PC-9 (cell line): ENCODE data around the gene PRM3. TPM values are rescaled to one million over a fixed set of nuclear protein-coding genes. Genes with fewer than 3 reads are reported as not detected.

Experiments
- BruUV-seq: library from RNA; stranded (reverse); fragments of 400-500 nt; replicated peaks from 2 replicates; lab custom pipeline; 2021; lab: Mats Ljungman, UMichigan
- CTCF ChIA-PET: fragments of 300-600 bp; sonication (Branson Sonifier 250); formaldehyde crosslinking; loops from one replicate; lab custom pipeline; 2022; ENCODE audit warnings: antibody characterized with exemption; lab: Charles Lee
- POLR2A ChIA-PET: fragments of 300-600 bp; sonication (Branson Sonifier 250); formaldehyde crosslinking; loops from one replicate; lab custom pipeline; 2022; ENCODE audit warnings: antibody characterized with exemption; ENCODE audit not compliant: unreplicated experiment; lab: Charles Lee
- DNase-seq, 2 experiments: peaks; one replicate each; pipeline versions ENCODE4 v3.0.0 to v3.0.0-alpha.2; 2015 to 2022; ENCODE audit warnings: mixed read lengths in 1 of 2
- H2AFZ ChIP-seq: fragments of 200-600 bp; sonication (generic); 2 replicates; pipeline ENCODE4 v1.8.1; 2017; ENCODE audit warnings: antibody characterized with exemption
- H3F3A ChIP-seq: fragments of 200-600 bp; sonication (generic); 2 replicates; pipeline ENCODE4 v1.8.1; 2017; ENCODE audit warnings: antibody characterized with exemption, mild to moderate bottlenecking, low read depth; ENCODE audit not compliant: insufficient read depth
- H3K27ac ChIP-seq: fragments of 200-600 bp; sonication (generic); 2 replicates; pipeline ENCODE4 v1.6.1; 2016; ENCODE audit warnings: mixed run types
- H3K27me3 ChIP-seq: fragments of 200-600 bp; sonication (generic); 2 replicates; pipeline ENCODE4 v1.6.1; 2016; ENCODE audit warnings: low read depth, mixed run types; ENCODE audit not compliant: insufficient read depth
- H3K36me3 ChIP-seq: fragments of 200-600 bp; sonication (generic); 2 replicates; pipeline ENCODE4 v1.6.1; 2016; ENCODE audit warnings: low read depth, mixed run types
- H3K4me1 ChIP-seq: fragments of 200-600 bp; sonication (generic); replicated peaks from 2 replicates; pipeline ENCODE4 v1.6.1; 2016; ENCODE audit warnings: mixed run types; ENCODE audit not compliant: insufficient read depth
- H3K4me2 ChIP-seq: fragments of 200-600 bp; sonication (generic); 2 replicates; pipeline ENCODE4 v1.6.1; 2017; ENCODE audit warnings: mixed run types
- H3K4me3 ChIP-seq: fragments of 200-600 bp; sonication (generic); 2 replicates; pipeline ENCODE4 v1.6.1; 2016; ENCODE audit warnings: mixed run types
- H3K79me2 ChIP-seq: fragments of 200-600 bp; sonication (generic); 2 replicates; pipeline ENCODE4 v1.6.1; 2017; ENCODE audit warnings: low read depth, mixed run types
- H3K9me2 ChIP-seq: fragments of 200-600 bp; sonication (generic); 2 replicates; pipeline ENCODE4 v1.8.1; 2017; ENCODE audit warnings: mild to moderate bottlenecking; ENCODE audit not compliant: insufficient read depth
- H3K9me3 ChIP-seq: fragments of 200-600 bp; sonication (generic); 2 replicates; pipeline ENCODE4 v1.8.1; 2016; ENCODE audit warnings: low read depth; ENCODE audit not compliant: insufficient read depth
- H4K20me1 ChIP-seq: fragments of 200-600 bp; sonication (generic); 2 replicates; pipeline ENCODE4 v1.8.1; 2017; ENCODE audit not compliant: insufficient read depth
- CTCF ChIP-seq: fragments of 200-600 bp; sonication (generic); conservative IDR thresholded peaks from 2 replicates; pipeline ENCODE4 v1.6.1; 2017; ENCODE audit warnings: mixed run types, antibody characterized with exemption, mild to moderate bottlenecking, moderate library complexity
- EZH2 ChIP-seq: fragments of 200-600 bp; sonication (generic); IDR thresholded peaks from 2 replicates; pipeline ENCODE4 v1.8.0; 2017; ENCODE audit warnings: antibody characterized with exemption, low read depth
- intact Hi-C: fragments of 100-400 bp; cut with micrococcal nuclease; formaldehyde crosslinking; loops from one replicate; pipeline ENCODE4 v1.10.0; 2022; ENCODE audit not compliant: unreplicated experiment
- total RNA-seq: library from RNA; stranded (reverse); gene quantifications from 2 replicates; pipeline ENCODE4 v1.2.3, GENCODE V29; 2021

The PRM3 gene
- total RNA-seq, 1 experiment from 2014 or later, result not detected

DNA sequence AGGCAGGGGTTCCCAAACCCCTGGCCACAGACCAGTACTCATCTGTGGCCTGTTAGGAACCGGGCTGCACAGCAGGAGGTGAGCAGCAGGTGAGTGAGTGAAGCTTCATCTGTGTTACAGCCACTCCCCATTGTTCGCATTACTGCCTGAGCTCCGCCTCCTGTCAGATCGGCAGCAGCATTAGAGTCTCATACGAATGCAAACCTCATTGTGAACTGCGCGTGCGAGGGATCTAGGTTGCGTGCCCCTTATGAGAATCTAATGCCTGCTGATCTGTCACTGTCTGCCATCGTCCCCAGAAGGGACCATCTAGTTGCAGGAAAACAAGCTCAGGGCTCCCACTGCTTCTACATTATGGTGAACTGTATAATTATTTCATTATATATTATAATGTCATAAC is 46.7 kb upstream of the PRM3 start:
- intact Hi-C loops, result no loop called here
- Histone ChIP-seq H4K20me1 (no peaks in the 10 kb centered on the region), H3K27ac (no peak overlapping the region), H3F3A (peaks cover 11% of the 10 kb centered on the region; the same call in 1 of the 2 replicates), H3K4me2 (no peak overlapping the region), H3K36me3 (no peaks in the 10 kb centered on the region), H2AFZ (no peak overlapping the region), H3K79me2 (no peaks in the 10 kb centered on the region), H3K9me2 (no peaks in the 10 kb centered on the region), H3K9me3 (no peaks in the 10 kb centered on the region), H3K4me3 (no peak overlapping the region), H3K4me1 (peaks cover 9% of the 10 kb centered on the region), H3K27me3 (no peaks in the 10 kb centered on the region)
- peak in 1 of 2 experiments; percentile 46 for DNase-seq
- ChIA-PET POLR2A (no interaction called here), CTCF (no interaction called here)
- TF ChIP-seq EZH2, result no peak
- no peak for TF ChIP-seq CTCF
- no TSS peak for BruUV-seq

- peak in 1 of 2 experiments; percentile 50 for DNase-seq
- H3K27ac ChIP-seq, result no peak overlapping the region
Observed at GRCh38 chr16:11319529-11320146, 46.2 kb upstream of the PRM3 start.

DNA sequence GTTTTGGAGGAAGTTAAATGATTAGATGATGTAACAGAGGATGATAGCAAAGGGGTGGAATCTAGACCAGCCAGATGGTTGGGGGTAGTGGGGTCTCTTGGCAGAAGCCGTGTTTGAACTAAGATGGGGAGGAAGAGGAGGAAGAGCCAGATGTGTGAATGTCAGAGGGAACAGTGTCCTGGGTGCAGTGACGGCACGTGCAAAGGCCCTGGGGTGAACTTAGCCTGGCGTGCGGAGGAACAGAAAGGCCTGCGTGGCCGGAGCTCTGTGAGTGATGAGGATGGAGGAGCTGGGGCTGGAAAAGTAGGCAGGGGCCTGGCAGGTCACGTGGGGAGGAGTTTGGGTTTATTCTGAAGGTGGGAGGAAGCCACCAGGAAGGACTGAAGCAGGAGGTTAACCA is 45.4 kb upstream of the PRM3 start:
- intact Hi-C loops, result no loop called here

More at GRCh38 chr16:11319529-11320146, 46.2 kb upstream of the PRM3 start:
- Histone ChIP-seq H3K9me2 (no peaks in the 10 kb centered on the region), H3K4me1 (peaks cover 9% of the 10 kb centered on the region), H3K27me3 (no peaks in the 10 kb centered on the region), H3K36me3 (no peaks in the 10 kb centered on the region), H2AFZ (no peak overlapping the region), H3K79me2 (no peaks in the 10 kb centered on the region), H3K4me3 (no peak overlapping the region), H3F3A (peaks cover 11% of the 10 kb centered on the region; the same call in 1 of the 2 replicates), H3K4me2 (no peak overlapping the region), H4K20me1 (no peaks in the 10 kb centered on the region), H3K9me3 (no peaks in the 10 kb centered on the region)
- BruUV-seq, result no TSS peak
- ChIA-PET POLR2A (no interaction called here), CTCF (no interaction called here)
- TF ChIP-seq EZH2 (no peak), CTCF (no peak)
- intact Hi-C loops, result no loop called here

More for the DNA sequence above, 45.4 kb upstream of the PRM3 start:
- Histone ChIP-seq H3K27ac (no peak overlapping the region), H3K4me1 (peaks cover 17% of the 10 kb centered on the region), H3K79me2 (no peaks in the 10 kb centered on the region), H4K20me1 (no peaks in the 10 kb centered on the region), H3K36me3 (no peaks in the 10 kb centered on the region), H3K4me2 (no peak overlapping the region), H2AFZ (no peak overlapping the region), H3K27me3 (no peaks in the 10 kb centered on the region), H3F3A (peaks cover 11% of the 10 kb centered on the region; the same call in 1 of the 2 replicates), H3K9me2 (no peaks in the 10 kb centered on the region), H3K9me3 (no peaks in the 10 kb centered on the region), H3K4me3 (no peak overlapping the region)
- ChIA-PET CTCF (interaction anchor here (0.6 kb wide), 2 partner anchors 213 to 350 kb away, joined by 3 to 14 read pairs; no protein-coding TSS in a partner anchor), POLR2A (interaction anchor here (0.6 kb wide), 1 partner anchor 709 kb away, joined by 8 read pairs; no protein-coding TSS in a partner anchor)
- no TSS peak for BruUV-seq
- DNase-seq, result no peak
- TF ChIP-seq CTCF, result no peak
- no peak for TF ChIP-seq EZH2
